PC-3 (cell line): Measurements from ENCODE around the gene ITGAE. TPM values are rescaled to one million over a fixed set of nuclear protein-coding genes. Genes with fewer than 3 reads are reported as not detected.

Source experiments
- ATAC-seq: fragments of 200-7000 bp; cut with Tn5 transposase; 2 replicates; pipeline ENCODE4 v1.9.1; 2020; ENCODE audit warnings: mild to moderate bottlenecking, moderate library complexity
- BruUV-seq: library from RNA; stranded (reverse); fragments of 400-500 nt; replicated peaks from 2 replicates; lab custom pipeline; 2021; lab: Mats Ljungman, UMichigan
- CTCF ChIA-PET: fragments of 300-600 bp; sonication (Branson Sonifier 250); formaldehyde crosslinking; loops from one replicate; lab custom pipeline; 2022; ENCODE audit warnings: antibody characterized with exemption; lab: Charles Lee
- POLR2A ChIA-PET: fragments of 300-600 bp; sonication (Branson Sonifier 250); formaldehyde crosslinking; loops from one replicate; lab custom pipeline; 2022; ENCODE audit warnings: antibody characterized with exemption; ENCODE audit not compliant: unreplicated experiment; lab: Charles Lee
- DNase-seq: peaks from one replicate; pipeline ENCODE4 v3.0.0-alpha.2; 2015
- H2AFZ ChIP-seq: fragments of 300-600 bp; sonication (generic); 2 replicates; pipeline ENCODE4 v1.6.0; 2016; ENCODE audit warnings: antibody characterized with exemption, low read length
- H3F3A ChIP-seq: fragments of 300-600 bp; sonication (generic); one replicate; pipeline ENCODE4 v1.6.0; 2017; ENCODE audit warnings: antibody characterized with exemption, low read length, control low read depth, mild to moderate bottlenecking; ENCODE audit not compliant: unreplicated experiment
- H3K27ac ChIP-seq: fragments of 300-600 bp; sonication (generic); 2 replicates; pipeline ENCODE4 v1.5.1; 2016; ENCODE audit warnings: mild to moderate bottlenecking, low read length
- H3K27me3 ChIP-seq: fragments of 300-600 bp; sonication (generic); 2 replicates; pipeline ENCODE4 v1.6.1; 2016; ENCODE audit warnings: low read length, mixed read lengths
- H3K36me3 ChIP-seq: fragments of 300-600 bp; sonication (generic); 2 replicates; pipeline ENCODE4 v1.6.1; 2016; ENCODE audit warnings: low read depth, mixed run types, low read length, mixed read lengths
- H3K4me1 ChIP-seq: fragments of 300-600 bp; sonication (generic); 2 replicates; pipeline ENCODE4 v1.5.1; 2016; ENCODE audit warnings: low read length; ENCODE audit not compliant: insufficient read depth
- H3K4me2 ChIP-seq: fragments of 300-600 bp; sonication (generic); 2 replicates; pipeline ENCODE4 v1.6.0; 2016; ENCODE audit warnings: low read length
- H3K4me3 ChIP-seq: fragments of 300-600 bp; sonication (generic); 2 replicates; pipeline ENCODE4 v1.5.1; 2016; ENCODE audit warnings: mild to moderate bottlenecking, low read length, mixed read lengths
- H3K79me2 ChIP-seq: fragments of 300-600 bp; sonication (generic); 2 replicates; pipeline ENCODE4 v1.6.1; 2017; ENCODE audit warnings: low read length, mixed read lengths
- H3K9ac ChIP-seq: fragments of 300-600 bp; sonication (generic); 2 replicates; pipeline ENCODE4 v1.6.0; 2016; ENCODE audit warnings: mild to moderate bottlenecking, low read length
- H3K9me2 ChIP-seq: fragments of 300-600 bp; sonication (generic); replicated peaks from 2 replicates; pipeline ENCODE4 v1.6.1; 2016; ENCODE audit warnings: mixed run types, low read length, mixed read lengths
- H3K9me3 ChIP-seq: fragments of 300-600 bp; sonication (generic); 2 replicates; pipeline ENCODE4 v1.6.1; 2016; ENCODE audit warnings: low read length, mixed read lengths
- H4K20me1 ChIP-seq: fragments of 300-600 bp; sonication (generic); 2 replicates; pipeline ENCODE4 v1.6.1; 2016; ENCODE audit warnings: low read length, mixed read lengths
- EZH2 ChIP-seq: fragments of 300-600 bp; sonication (generic); IDR thresholded peaks from one replicate; pipeline ENCODE4 v1.6.1; 2017; ENCODE audit warnings: antibody characterized with exemption, mild to moderate bottlenecking, low read length; ENCODE audit not compliant: unreplicated experiment
- EZH2phosphoT487 ChIP-seq: fragments of 300-600 bp; sonication (generic); IDR thresholded peaks from 2 replicates; pipeline ENCODE4 v1.6.1; 2018; ENCODE audit warnings: mild to moderate bottlenecking, antibody characterized with exemption, low read length, borderline replicate concordance
- intact Hi-C: fragments of 100-400 bp; cut with micrococcal nuclease; formaldehyde crosslinking; loops from 2 replicates; pipeline ENCODE4 v1.9.0; 2023
- total RNA-seq: library from RNA; depleted of rRNA; stranded (reverse); fragments of >200 nt; gene quantifications from 2 replicates; pipeline ENCODE4 v1.2.3, GENCODE V29; 2014
- TF ChIP-seq, protein P1 (sequence below): fragments of 300-600 bp; sonication (generic); conservative IDR thresholded peaks from 2 replicates; pipeline ENCODE4 v1.5.1; 2017; ENCODE audit warnings: antibody characterized with exemption, low read depth, mild to moderate bottlenecking, low read length

ITGAE gene
- total RNA-seq, 1 experiment from 2014 or later, result 42.0 TPM

DNA sequence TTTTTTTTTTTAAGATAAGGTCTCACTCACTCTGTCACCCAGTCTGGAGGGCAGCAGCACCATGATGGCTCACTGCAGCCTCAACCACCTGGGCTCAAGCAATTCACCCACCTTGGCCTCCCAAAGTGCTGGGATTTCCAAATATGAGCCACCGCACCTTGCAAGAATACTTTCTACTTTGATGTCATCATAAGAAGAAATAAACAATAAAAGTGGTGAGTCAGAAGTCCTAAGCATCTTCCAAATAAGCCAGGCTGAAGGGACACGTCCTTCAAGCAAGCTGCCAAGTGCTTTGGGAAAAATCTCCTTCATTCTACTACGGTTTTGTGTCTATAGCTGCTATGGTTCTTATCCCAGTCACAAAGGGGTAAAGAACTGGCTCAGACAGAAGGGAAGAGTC, 57.0 kb downstream of the ITGAE start:
- ATAC-seq (peak; percentile 73), DNase-seq (peak; percentile 74)
- H3K79me2 ChIP-seq, result no peaks in the 10 kb centered on the region
- no peaks in the 10 kb centered on the region for H3K27me3 ChIP-seq
- no peaks in the 10 kb centered on the region for H3F3A ChIP-seq
- ChIA-PET POLR2A (no interaction called here), CTCF (no interaction called here)
- H4K20me1 ChIP-seq, result no peaks in the 10 kb centered on the region
- intact Hi-C loops, result no loop called here
- H3K27ac ChIP-seq, result no peak overlapping the region
- no peaks in the 10 kb centered on the region for H3K36me3 ChIP-seq
- BruUV-seq, result no TSS peak
- H3K4me2 ChIP-seq, result no peak overlapping the region
- H3K9me3 ChIP-seq, result no peaks in the 10 kb centered on the region
- no peak for TF ChIP-seq EZH2
- TF ChIP-seq, protein P1, sequence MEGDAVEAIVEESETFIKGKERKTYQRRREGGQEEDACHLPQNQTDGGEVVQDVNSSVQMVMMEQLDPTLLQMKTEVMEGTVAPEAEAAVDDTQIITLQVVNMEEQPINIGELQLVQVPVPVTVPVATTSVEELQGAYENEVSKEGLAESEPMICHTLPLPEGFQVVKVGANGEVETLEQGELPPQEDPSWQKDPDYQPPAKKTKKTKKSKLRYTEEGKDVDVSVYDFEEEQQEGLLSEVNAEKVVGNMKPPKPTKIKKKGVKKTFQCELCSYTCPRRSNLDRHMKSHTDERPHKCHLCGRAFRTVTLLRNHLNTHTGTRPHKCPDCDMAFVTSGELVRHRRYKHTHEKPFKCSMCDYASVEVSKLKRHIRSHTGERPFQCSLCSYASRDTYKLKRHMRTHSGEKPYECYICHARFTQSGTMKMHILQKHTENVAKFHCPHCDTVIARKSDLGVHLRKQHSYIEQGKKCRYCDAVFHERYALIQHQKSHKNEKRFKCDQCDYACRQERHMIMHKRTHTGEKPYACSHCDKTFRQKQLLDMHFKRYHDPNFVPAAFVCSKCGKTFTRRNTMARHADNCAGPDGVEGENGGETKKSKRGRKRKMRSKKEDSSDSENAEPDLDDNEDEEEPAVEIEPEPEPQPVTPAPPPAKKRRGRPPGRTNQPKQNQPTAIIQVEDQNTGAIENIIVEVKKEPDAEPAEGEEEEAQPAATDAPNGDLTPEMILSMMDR, result no peak
- no peak for TF ChIP-seq EZH2phosphoT487
- no peaks in the 10 kb centered on the region for H3K4me1 ChIP-seq
- H3K4me3 ChIP-seq, result no peak overlapping the region
- H3K9me2 ChIP-seq, result no peaks in the 10 kb centered on the region
- H3K9ac ChIP-seq, result no peak overlapping the region
- no peak overlapping the region for H2AFZ ChIP-seq

- H3K4me1 ChIP-seq, result peaks cover 7% of the 10 kb centered on the region; the same call in 1 of the 2 replicates
- TF ChIP-seq, protein P1, result no peak
- no peak for TF ChIP-seq EZH2phosphoT487
- no peak for TF ChIP-seq EZH2
- H3K36me3 ChIP-seq, result no peaks in the 10 kb centered on the region
- no peaks in the 10 kb centered on the region for H4K20me1 ChIP-seq
- CTCF ChIA-PET, result no interaction called here
- no peak overlapping the region for H2AFZ ChIP-seq
- H3F3A ChIP-seq, result no peaks in the 10 kb centered on the region
- no peaks in the 10 kb centered on the region for H3K9me3 ChIP-seq
- H3K27ac ChIP-seq, result no peak overlapping the region
- no TSS peak for BruUV-seq
- H3K4me2 ChIP-seq, result no peak overlapping the region
- ATAC-seq (no peak), DNase-seq (no peak)
- no peaks in the 10 kb centered on the region for H3K79me2 ChIP-seq
- no peak overlapping the region for H3K9ac ChIP-seq
- no peak overlapping the region for H3K4me3 ChIP-seq
- POLR2A ChIA-PET, result no interaction called here
- H3K9me2 ChIP-seq, result no peaks in the 10 kb centered on the region
- intact Hi-C loops, result no loop called here
- H3K27me3 ChIP-seq, result no peaks in the 10 kb centered on the region
Measured at GRCh38 chr17:3740611-3741073, 60.3 kb downstream of the ITGAE start.

GRCh38 chr17:3739422-3740124, 61.4 kb downstream of the ITGAE start:
- no TSS peak for BruUV-seq
- Histone ChIP-seq H3K36me3 (no peaks in the 10 kb centered on the region), H3K4me2 (no peak overlapping the region), H3K9me3 (no peaks in the 10 kb centered on the region), H3K9ac (no peak overlapping the region), H3F3A (no peaks in the 10 kb centered on the region), H3K4me3 (no peak overlapping the region), H3K9me2 (no peaks in the 10 kb centered on the region), H4K20me1 (no peaks in the 10 kb centered on the region), H2AFZ (no peak overlapping the region), H3K4me1 (peaks cover 7% of the 10 kb centered on the region; the same call in 1 of the 2 replicates), H3K27ac (no peak overlapping the region), H3K27me3 (no peaks in the 10 kb centered on the region), H3K79me2 (no peaks in the 10 kb centered on the region)
- intact Hi-C loops, result no loop called here
- ChIA-PET CTCF (no interaction called here), POLR2A (no interaction called here)
- no peak for ATAC-seq
- no peak for DNase-seq
- TF ChIP-seq EZH2, result no peak
- no peak for TF ChIP-seq EZH2phosphoT487
- TF ChIP-seq, protein P1, result no peak
